Nephron progenitor cell (in vitro differentiated cells): Measurements from ENCODE around the gene GRIK3.

Source experiments
- DNase-seq: peaks from one replicate; pipeline ENCODE4 v3.0.0; 2021
- H3K27ac Mint-ChIP-seq: 2 replicates; pipeline ENCODE4 v1.8.0; 2021; ENCODE audit warnings: mild to moderate bottlenecking, moderate library complexity, mixed read lengths
- H3K27me3 Mint-ChIP-seq: 2 replicates; pipeline ENCODE4 v1.8.0; 2021; ENCODE audit warnings: mild to moderate bottlenecking, low read depth, mixed read lengths; ENCODE audit not compliant: poor library complexity
- H3K36me3 Mint-ChIP-seq: 2 replicates; pipeline ENCODE4 v1.8.0; 2021; ENCODE audit warnings: low read depth, mixed read lengths
- H3K4me1 Mint-ChIP-seq: 2 replicates; pipeline ENCODE4 v1.8.0; 2021; ENCODE audit warnings: mixed read lengths
- H3K4me3 Mint-ChIP-seq: 2 replicates; pipeline ENCODE4 v1.8.0; 2021; ENCODE audit warnings: mild to moderate bottlenecking, moderate library complexity, mixed read lengths
- H3K9me3 Mint-ChIP-seq: 2 replicates; pipeline ENCODE4 v1.8.0; 2021; ENCODE audit warnings: mild to moderate bottlenecking, moderate library complexity, mixed read lengths
- CTCF ChIP-seq: fragments of 200-600 bp; sonication (generic); IDR thresholded peaks from 2 replicates; pipeline ENCODE4 v1.5.0; 2021; ENCODE audit warnings: antibody characterized with exemption

The GRIK3 gene

GRCh38 chr1:36981126-36981525, 53.2 kb downstream of the GRIK3 start:
- no peaks in the 10 kb centered on the region for H3K36me3 Mint-ChIP-seq

GRCh38 chr1:36977731-36978406, 56.4 kb downstream of the GRIK3 start:
- TF ChIP-seq CTCF: no peak
- Mint-ChIP-seq H3K9me3 (peaks cover 3% of the 10 kb centered on the region), H3K4me1 (peaks cover 29% of the 10 kb centered on the region), H3K36me3 (no peaks in the 10 kb centered on the region), H3K27ac (no peak overlapping the region), H3K27me3 (peaks cover 26% of the 10 kb centered on the region), H3K4me3 (no peak overlapping the region)
- no peak for DNase-seq

More at GRCh38 chr1:36981126-36981525, 53.2 kb downstream of the GRIK3 start:
- H3K9me3 Mint-ChIP-seq: peaks cover 3% of the 10 kb centered on the region
- no peak overlapping the region for H3K4me3 Mint-ChIP-seq
- no peak for TF ChIP-seq CTCF
- no peak overlapping the region for H3K27ac Mint-ChIP-seq
- peaks cover 30% of the 10 kb centered on the region for H3K27me3 Mint-ChIP-seq
- DNase-seq: no peak
- peaks cover 32% of the 10 kb centered on the region for H3K4me1 Mint-ChIP-seq

- no peak overlapping the region for H3K4me3 Mint-ChIP-seq
- no peak overlapping the region for H3K27ac Mint-ChIP-seq
- H3K9me3 Mint-ChIP-seq: peaks cover 3% of the 10 kb centered on the region
- H3K36me3 Mint-ChIP-seq: no peaks in the 10 kb centered on the region
- peaks cover 43% of the 10 kb centered on the region for H3K27me3 Mint-ChIP-seq
- no peak for DNase-seq
- H3K4me1 Mint-ChIP-seq: peaks cover 24% of the 10 kb centered on the region
- TF ChIP-seq CTCF: no peak
Observed at GRCh38 chr1:36975642-36976041, 58.7 kb downstream of the GRIK3 start.

GRCh38 chr1:36973056-36973455, 61.3 kb downstream of the GRIK3 start:
- no peak for TF ChIP-seq CTCF
- Mint-ChIP-seq H3K36me3 (no peaks in the 10 kb centered on the region), H3K9me3 (no peaks in the 10 kb centered on the region), H3K27me3 (peaks cover 55% of the 10 kb centered on the region), H3K4me1 (peaks cover 19% of the 10 kb centered on the region), H3K4me3 (no peak overlapping the region), H3K27ac (no peak overlapping the region)
- DNase-seq: no peak

GRCh38 chr1:36971852-36972618, 62.3 kb downstream of the GRIK3 start:
- no peak for TF ChIP-seq CTCF
- peaks cover 61% of the 10 kb centered on the region for H3K27me3 Mint-ChIP-seq
- no peaks in the 10 kb centered on the region for H3K9me3 Mint-ChIP-seq
- DNase-seq: no peak
- no peak overlapping the region for H3K27ac Mint-ChIP-seq
- H3K4me3 Mint-ChIP-seq: no peak overlapping the region
- no peaks in the 10 kb centered on the region for H3K36me3 Mint-ChIP-seq
- H3K4me1 Mint-ChIP-seq: peaks cover 20% of the 10 kb centered on the region
